TTC549 (cell line): ENCODE data around the gene DGKI.

ENCODE experiments used
- FAIRE-seq: peaks from 2 replicates; lab custom pipeline; 2012; peaks lifted over from hg19 to GRCh38; lab: Jason Lieb, UNC

Gene DGKI

GRCh38 chr7:137787301-137787976, 59.3 kb downstream of the DGKI start:
- FAIRE-seq = no peak

GRCh38 chr7:137778511-137778910, 68.3 kb downstream of the DGKI start:
- FAIRE-seq = no peak

DNA sequence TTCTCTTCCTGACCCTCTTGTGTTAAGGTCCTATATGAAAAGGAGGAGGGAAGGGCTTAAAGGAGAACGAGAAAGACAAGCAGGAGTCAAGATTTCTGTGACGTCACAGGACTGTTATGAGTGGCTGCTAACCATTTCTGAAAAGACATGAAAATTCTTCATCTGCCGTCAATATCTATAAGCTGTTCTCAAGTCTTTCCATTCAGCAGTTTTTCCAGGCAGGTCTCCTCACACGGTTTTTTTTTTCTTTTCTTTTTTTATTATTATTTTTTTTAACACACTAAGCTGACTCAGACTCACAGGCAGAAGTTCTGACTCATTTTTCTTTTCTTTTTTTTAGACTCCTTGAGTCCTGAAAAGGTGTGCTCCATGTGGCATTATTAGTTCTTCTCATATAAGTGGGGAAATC, 72.0 kb downstream of the DGKI start:
- no peak for FAIRE-seq

- no peak for FAIRE-seq
Observed at GRCh38 chr7:137772748-137773147, 74.0 kb downstream of the DGKI start.

DNA sequence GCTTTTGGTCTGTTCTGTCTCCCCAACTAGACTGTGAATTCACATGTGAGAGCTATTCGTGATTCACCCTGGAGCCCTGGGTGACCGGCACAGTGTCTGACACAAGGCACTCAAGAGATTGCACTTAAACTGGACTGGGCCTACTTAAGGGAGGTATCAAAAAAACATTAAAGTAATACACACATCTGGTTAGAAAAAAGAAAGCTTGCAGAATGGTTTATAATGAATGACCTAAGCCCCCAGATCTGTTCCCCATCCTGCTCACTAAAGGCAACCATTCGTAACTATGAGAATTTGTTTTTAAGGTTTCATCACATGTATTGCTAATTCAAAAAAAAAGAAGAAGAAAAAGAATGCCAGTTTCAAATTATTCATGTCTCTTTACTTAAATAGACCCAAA, 74.5 kb downstream of the DGKI start:
- FAIRE-seq = no peak

- no peak for FAIRE-seq
Observed at GRCh38 chr7:137771679-137772078, 75.1 kb downstream of the DGKI start.

- FAIRE-seq = no peak
Observed at GRCh38 chr7:137771273-137771672, 75.5 kb downstream of the DGKI start.

GRCh38 chr7:137768366-137768765, 78.4 kb downstream of the DGKI start:
- FAIRE-seq = no peak

DNA sequence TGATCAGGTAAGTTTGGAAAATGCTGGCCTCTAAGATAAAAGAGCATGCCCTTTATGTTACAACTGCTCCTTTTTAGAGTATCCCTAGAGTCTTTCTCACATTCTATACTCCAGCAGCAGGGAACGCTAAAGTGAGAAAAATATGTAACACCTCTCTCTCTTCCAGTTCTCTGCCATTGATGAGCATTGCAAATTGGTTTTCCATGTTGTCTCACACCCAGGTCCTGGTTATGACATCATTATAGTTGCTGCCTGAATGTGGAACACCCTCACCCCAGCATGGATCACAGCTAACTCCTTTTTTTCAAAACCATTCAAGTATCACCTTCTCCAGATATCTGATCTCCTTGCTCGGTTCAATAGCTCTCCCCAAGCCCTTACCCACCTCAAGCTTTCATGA, 84.4 kb downstream of the DGKI start:
- no peak for FAIRE-seq

- FAIRE-seq = no peak
Observed at GRCh38 chr7:137760111-137760510, 86.7 kb downstream of the DGKI start.

- FAIRE-seq = no peak
Observed at GRCh38 chr7:137757146-137757925, 89.4 kb downstream of the DGKI start.

DNA sequence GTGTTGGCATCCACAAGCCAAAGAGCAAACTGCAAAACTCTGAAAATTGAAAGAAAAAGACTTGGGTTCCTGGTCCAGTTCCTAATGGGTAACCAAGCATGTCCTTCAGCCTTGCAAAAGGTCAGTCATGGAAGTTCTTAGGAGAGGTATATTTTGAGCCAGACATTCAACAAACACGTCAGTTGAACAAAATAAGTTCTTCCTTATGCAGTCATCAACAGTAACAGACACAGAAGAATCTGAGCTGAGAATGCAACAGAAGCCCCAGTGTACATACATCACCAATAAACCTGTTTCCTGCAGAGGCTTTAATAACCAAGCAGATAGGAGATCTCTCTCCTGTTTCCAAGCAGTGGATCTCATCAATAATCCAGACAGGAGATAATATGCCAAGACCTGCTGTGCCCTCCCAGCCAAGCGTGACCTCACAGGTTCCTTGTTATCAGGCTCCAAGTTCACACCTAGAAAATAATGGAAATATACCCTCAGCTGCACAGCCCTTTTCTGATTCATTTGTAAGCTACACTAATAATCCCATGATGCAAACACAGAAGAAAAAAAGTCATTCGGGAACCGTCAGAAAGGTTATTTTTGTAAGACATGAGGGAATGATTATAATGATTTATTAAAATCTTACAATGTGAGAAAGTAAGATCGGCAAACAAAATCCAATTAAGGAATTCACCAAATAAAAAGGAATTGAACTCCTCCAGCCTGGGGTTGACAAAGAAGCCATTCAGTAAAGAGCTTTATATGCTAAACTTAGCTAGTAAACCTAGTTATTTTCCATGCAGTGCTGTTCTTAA, 90.7 kb downstream of the DGKI start:
- FAIRE-seq = no peak

GRCh38 chr7:137755427-137755826, 91.3 kb downstream of the DGKI start:
- no peak for FAIRE-seq

GRCh38 chr7:137753948-137754851, 92.6 kb downstream of the DGKI start:
- FAIRE-seq = no peak

DNA sequence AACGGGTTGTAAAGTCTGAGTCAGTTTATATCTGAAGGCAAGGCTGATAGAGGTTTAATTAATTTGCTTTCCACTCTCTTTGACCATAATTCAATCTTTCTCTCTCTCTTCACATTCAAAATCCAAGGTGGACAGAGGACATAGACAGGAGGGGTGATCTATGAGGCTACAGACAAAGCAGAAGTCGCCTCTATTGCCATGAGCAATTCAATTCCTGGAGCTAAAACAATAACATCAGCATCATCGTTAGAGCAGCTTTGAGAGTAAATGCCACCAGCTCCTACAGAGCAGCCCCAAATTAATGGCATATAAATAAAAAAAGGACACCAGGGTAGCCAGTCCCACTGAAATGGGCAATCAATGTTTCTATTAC, 93.2 kb downstream of the DGKI start:
- no peak for FAIRE-seq

GRCh38 chr7:137753067-137753466, 93.7 kb downstream of the DGKI start:
- no peak for FAIRE-seq

DNA sequence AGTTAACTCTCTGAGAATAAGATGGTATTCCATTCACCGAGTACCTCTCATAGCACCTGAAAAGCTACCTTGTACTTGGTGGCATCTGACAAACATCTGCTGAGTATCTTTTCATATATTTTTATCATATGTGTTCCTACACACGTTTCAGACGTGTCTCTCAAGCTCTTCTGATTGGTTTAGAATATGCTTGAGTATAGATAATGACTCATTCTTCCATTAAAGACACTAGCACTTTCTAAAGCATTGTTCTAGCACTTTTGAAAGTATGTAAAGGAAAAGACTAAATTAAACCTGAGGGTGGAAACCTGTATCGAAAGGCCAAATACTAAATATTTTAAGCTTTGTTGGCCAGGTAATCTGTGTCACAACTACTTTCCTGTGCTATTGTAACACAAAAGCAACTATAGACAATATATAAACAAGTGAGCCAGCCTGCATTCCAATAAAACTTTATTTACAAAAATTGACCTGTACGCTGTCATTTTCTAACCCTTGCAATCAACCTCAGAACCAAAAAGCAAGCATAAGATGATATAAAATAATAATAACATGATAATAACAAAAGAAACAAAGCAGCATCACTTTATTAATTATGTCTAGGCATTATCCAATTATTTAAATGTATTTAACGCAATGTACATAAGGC, 95.3 kb downstream of the DGKI start:
- FAIRE-seq = no peak

GRCh38 chr7:137747359-137748031, 99.3 kb downstream of the DGKI start:
- no peak for FAIRE-seq

GRCh38 chr7:137743021-137743420, 103.8 kb downstream of the DGKI start:
- no peak for FAIRE-seq

DNA sequence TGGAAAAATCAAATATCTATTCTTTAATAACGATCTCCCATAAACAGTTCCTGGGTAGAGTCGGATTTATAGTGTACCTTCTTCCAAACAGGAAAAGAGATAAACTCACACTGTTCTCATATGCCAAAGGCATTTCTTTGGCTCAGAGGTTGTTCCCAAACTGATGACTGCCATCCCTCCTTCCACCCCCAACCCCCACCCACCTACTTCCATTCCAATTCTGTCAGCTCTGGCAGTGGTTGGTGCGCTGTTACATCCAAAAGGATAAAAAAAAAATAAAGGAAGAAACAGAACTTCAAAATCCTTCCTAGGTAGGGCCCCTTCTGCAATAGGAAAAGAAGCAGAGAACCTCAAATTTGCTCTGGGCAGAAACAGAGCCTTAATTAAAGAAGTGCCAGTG, 104.7 kb downstream of the DGKI start:
- FAIRE-seq = no peak

GRCh38 chr7:137741443-137741842, 105.3 kb downstream of the DGKI start:
- no peak for FAIRE-seq
